GM11168 (cell line): ENCODE measurements around the gene RPA1.
"Not testable (repeated sequence)": the region's sequence is repeated elsewhere in the genome, so short reads cannot be mapped to it uniquely, and the experiment has no call there.

Experiments
- in situ Hi-C: fragments of 300-500 bp; cut with MboI; formaldehyde crosslinking; loops from one replicate; pipeline ENCODE4 v1.12.0; 2022; ENCODE audit warnings: low sequenced_read_pairs; ENCODE audit not compliant: unreplicated experiment

RPA1 gene

GRCh38 chr17:1829592-1830257, at the start of gene RPA1, which contains the start of gene SMYD4:
Gene RPA1, plus strand, starts transcription at chr17:1830005. Its CDS starts 89 bp downstream, at chr17:1830094.
Gene SMYD4, minus strand, starts transcription at chr17:1829902. Its CDS starts 1,908 bp downstream, at chr17:1827994.
- in situ Hi-C loops: no loop called here

GRCh38 chr17:1782171-1782567, 47.6 kb upstream of the RPA1 start:
- in situ Hi-C loops: no loop called here

GRCh38 chr17:1783271-1783670, 46.5 kb upstream of the RPA1 start:
- in situ Hi-C loops: no loop called here

GRCh38 chr17:1783834-1784611, 45.8 kb upstream of the RPA1 start:
- in situ Hi-C loops: no loop called here

GRCh38 chr17:1785930-1786329, 43.9 kb upstream of the RPA1 start:
- in situ Hi-C loops: no loop called here

- in situ Hi-C loops: no loop called here
Measured at GRCh38 chr17:1786708-1787107, 43.1 kb upstream of the RPA1 start.

GRCh38 chr17:1787301-1787902, 42.4 kb upstream of the RPA1 start:
- in situ Hi-C loops: no loop called here

- in situ Hi-C loops: no loop called here
Measured at GRCh38 chr17:1789936-1790335, 39.9 kb upstream of the RPA1 start.

GRCh38 chr17:1792495-1793446, 37.0 kb upstream of the RPA1 start:
- in situ Hi-C loops: no loop called here

GRCh38 chr17:1793447-1793806, 36.4 kb upstream of the RPA1 start:
- in situ Hi-C loops: no loop called here

GRCh38 chr17:1796800-1797199, 33.0 kb upstream of the RPA1 start:
- in situ Hi-C loops: no loop called here

- in situ Hi-C loops: no loop called here
Measured at GRCh38 chr17:1797323-1797722, 32.5 kb upstream of the RPA1 start.

GRCh38 chr17:1797846-1798245, 32.0 kb upstream of the RPA1 start:
- in situ Hi-C loops: not testable (repeated sequence)

- in situ Hi-C loops: no loop called here
Measured at GRCh38 chr17:1800240-1800639, 29.6 kb upstream of the RPA1 start.

- in situ Hi-C loops: no loop called here
Measured at GRCh38 chr17:1800712-1801111, 29.1 kb upstream of the RPA1 start.

GRCh38 chr17:1802429-1802828, 27.4 kb upstream of the RPA1 start:
- in situ Hi-C loops: no loop called here

GRCh38 chr17:1803280-1803679, 26.5 kb upstream of the RPA1 start:
- in situ Hi-C loops: no loop called here

- in situ Hi-C loops: no loop called here
Measured at GRCh38 chr17:1807890-1808289, 21.9 kb upstream of the RPA1 start.

- in situ Hi-C loops: no loop called here
Measured at GRCh38 chr17:1808644-1809043, 21.2 kb upstream of the RPA1 start.

GRCh38 chr17:1809815-1810214, 20.0 kb upstream of the RPA1 start:
- in situ Hi-C loops: not testable (repeated sequence)
